Kasumi-1 (cell line): ENCODE measurements around the gene DEXI.
A peak's percentile ranks its signal among the peaks of the same experiment; 100 is the strongest.
"Not testable (repeated sequence)": the region's sequence is repeated elsewhere in the genome, so short reads cannot be mapped to it uniquely, and the experiment has no call there.

Source experiments
- DNase-seq, 2 experiments: peaks; one replicate each; lab custom pipeline; 2025; lab: John Stamatoyannopoulos, UW

Gene DEXI

GRCh38 chr16:10969615-10970014 lies 27.3 kb upstream of the DEXI start:
- no peak for DNase-seq

GRCh38 chr16:10968498-10968897 lies 26.2 kb upstream of the DEXI start:
- no peak for DNase-seq

GRCh38 chr16:10967986-10968385 lies 25.7 kb upstream of the DEXI start:
- DNase-seq: no peak

GRCh38 chr16:10966559-10966958 lies 24.3 kb upstream of the DEXI start:
- not testable (repeated sequence) for DNase-seq

DNA sequence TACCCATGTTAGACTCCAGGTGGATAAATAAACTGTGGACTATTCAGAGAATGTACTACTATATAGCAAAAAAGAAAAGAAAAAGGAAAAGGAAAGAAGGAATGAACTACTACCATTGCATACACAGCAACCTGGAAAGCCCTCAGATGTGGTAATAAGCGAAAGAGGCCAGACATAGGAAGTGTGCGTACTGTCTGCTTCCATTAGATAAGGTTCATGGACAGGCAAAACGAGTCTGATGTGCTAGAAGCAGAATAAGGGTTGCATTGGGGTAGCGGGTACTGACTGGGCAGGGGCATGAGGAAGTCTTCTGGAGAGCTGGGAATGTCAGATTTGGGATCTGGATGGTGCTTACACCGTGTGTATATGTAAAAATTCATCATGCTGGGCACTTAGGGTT lies 23.9 kb upstream of the DEXI start:
- no peak for DNase-seq

GRCh38 chr16:10965440-10966061 lies 23.3 kb upstream of the DEXI start:
- no peak for DNase-seq

GRCh38 chr16:10964891-10965326 lies 22.6 kb upstream of the DEXI start:
- DNase-seq: no peak

GRCh38 chr16:10964039-10964890 lies 22.0 kb upstream of the DEXI start:
- DNase-seq: peak; percentile 40 to 64

- no peak for DNase-seq
Measured at GRCh38 chr16:10961231-10961630, 19.0 kb upstream of the DEXI start.

GRCh38 chr16:10959161-10959560 lies 16.9 kb upstream of the DEXI start:
- DNase-seq: no peak

DNA sequence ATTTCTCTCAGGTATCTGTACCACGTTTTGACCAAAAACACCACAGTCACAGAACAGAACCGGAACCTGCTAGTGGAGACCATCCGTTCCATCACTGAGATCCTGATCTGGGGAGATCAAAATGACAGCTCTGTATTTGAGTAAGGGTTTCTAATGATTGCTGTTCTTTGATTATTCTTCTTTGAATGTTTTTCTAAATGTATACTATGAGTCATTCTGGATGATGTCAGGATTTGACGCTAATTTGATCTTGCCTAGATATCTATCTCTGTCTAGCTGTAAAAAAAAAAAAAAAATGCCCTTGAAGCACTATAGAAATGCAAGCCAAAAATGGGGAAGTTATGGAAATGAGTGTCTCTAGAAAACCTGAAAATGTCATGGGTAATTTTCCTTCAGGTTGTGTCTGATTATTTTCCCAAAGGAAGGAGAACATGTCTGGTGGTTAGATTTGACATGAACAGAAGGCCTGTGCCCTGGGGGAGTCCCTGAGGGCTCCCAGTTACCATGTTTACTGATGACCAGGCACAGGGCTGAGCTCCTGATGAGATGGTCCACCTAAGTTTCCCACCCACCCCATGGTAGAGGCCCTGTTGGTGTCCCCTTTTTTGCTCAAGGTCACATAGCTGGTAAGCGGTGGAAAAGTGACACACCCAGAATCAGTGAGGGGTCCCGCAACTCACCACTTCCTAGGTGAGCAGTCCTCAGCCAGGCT lies 15.7 kb upstream of the DEXI start:
- no peak for DNase-seq

DNA sequence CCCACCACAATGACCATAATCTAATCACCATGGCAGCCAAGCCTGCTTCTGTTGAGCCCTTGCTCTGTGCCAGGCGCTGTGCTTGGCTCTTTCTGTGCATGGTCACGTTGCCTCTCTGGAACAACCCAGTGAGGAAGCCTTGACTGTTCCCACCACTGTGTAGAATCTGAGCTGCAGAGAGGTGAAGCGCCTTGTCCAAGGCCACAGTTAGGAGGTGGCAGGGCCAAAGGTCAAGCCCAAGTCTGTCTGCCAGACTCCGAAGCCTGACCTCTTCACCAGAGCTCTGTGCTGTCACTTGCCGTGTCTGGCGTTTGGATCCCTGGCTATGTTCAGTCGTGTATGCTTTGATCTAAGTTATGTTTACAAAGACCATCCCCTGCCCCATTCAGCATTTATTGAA lies 12.6 kb upstream of the DEXI start:
- DNase-seq: no peak

- no peak for DNase-seq
Measured at GRCh38 chr16:10951026-10951425, 8.8 kb upstream of the DEXI start.

DNA sequence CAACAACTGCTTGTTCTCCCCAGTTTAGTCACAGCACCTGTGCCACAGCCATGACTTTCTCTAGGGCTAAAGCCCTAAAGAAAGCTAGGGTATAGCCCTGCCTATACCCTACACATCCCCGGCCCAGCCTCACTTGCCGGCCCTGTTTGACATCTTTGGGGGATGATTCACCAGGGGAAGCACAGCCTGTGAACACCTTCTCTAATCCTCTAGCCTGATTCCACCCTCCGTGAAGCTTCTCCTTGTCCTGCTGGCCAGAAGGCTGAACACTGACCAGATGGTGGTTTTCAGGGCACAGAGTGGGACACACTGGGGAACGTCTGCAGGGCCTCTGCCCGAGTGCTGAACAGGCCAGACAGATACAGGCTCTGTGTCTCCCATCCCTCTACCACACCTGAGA lies 8.1 kb upstream of the DEXI start:
- DNase-seq: no peak

DNA sequence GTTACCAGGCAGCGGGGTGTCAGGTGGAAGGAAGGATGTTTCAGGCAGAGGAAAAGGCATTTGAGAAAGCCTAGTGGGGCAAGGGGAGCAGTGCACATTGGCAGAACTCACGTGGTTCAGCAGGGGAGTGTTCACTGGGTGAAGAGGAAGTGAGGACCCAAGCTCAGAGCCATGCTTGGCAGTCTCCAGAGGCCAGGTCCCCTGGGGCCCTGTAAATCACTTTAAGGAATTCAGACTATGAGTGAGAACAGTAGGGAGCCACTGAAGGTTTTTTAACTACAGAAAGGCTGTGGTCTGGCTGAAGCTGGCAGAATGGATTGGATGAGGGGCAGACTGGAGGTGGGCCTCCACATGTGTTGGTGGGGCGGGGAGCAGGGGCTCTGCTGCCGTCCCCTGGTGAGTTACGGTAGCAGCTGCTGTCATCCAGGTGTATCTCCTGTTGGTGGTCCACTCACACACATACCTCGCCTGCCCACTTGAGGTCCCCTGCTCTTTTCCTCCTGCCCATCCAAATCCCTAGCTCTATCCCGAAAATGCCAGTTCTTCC lies 7.2 kb upstream of the DEXI start:
- DNase-seq: peak; percentile 62 to 72

GRCh38 chr16:10947211-10947787 lies 5.0 kb upstream of the DEXI start:
- no peak for DNase-seq

- no peak for DNase-seq
Measured at GRCh38 chr16:10946308-10946707, 4.0 kb upstream of the DEXI start.

DNA sequence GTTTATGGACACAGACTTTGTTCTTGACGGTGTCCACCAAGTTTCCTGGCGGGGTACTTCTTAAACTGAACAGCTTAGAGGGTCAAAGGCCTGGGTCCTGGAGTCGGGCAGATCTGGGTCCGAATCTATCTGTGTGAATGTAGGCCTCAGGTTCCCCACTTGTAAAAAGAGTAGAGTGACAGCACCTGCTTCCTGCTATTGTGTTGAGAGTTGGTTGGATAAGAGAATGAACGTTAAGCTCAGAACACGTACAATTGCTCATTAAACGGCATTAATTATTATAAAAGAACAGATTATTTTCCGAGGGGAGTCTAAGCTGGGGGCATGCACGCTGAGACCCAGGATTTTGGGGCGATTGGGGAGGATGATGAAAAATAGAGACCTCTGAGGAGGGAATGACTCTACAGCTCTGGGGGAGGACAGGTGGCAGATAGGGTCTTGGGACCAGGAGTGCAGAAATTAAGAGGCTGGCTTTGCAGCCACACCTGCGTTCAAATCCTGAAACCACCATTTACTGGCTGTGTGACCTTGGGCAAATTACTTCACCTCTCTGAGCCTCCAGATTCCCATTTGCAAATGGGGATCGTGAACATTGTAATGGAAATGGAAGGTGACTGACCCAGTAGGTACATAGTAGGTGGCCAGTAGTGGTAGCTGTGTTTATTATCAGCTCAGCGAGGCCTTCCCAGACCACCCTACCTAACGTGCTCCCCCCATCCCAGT lies 3.0 kb upstream of the DEXI start:
- no peak for DNase-seq

DNA sequence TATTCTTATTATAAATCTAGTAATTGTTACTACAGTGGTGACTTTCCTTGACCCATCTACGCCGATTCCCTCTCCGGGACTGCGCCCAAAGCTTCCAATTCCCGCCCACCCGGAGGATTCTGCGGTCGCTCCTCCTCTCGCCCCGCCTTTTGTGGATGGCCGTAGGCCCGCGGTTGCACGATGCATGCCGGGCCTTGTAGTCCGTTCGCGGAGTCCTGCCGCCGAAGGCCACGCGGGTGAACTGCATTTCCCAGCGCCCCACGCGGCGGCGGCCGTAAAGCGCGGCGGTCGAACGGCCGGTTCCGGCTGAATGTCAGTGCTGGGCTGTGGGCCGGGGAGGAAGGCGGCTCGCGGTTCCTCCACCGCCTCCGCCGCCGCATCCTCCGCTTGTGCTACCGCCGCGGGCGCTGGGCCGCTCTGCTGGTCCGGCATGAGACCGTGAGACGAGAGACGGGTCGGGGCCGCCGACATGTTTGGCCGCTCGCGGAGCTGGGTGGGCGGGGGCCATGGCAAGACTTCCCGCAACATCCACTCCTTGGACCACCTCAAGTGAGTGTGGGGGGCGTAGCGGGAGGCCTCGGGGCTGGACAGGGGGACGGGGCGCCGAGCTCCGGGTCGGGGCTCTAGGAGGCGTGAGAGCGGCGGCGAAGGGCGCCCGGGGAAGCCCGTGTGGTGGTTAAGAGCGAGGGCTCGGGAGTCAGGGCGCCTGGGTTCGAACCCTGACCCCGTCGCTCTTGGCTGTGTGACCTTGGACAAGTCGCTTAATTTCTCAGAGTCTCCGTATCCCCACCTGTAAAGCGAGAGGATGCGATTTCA lies 2.2 kb upstream of the DEXI start, which contains the start of gene CLEC16A:
Gene CLEC16A, plus strand, starts transcription at position 316 of the 816 bp plus-strand sequence. Its CDS starts 154 bp downstream, at position 470.
- DNase-seq: peak; percentile 66 to 73

- no peak for DNase-seq
Measured at GRCh38 chr16:10943064-10943353, 741 bp upstream of the DEXI start.

- DNase-seq: not testable (repeated sequence)
Measured at GRCh38 chr16:10941935-10942351, 325 bp downstream of the DEXI start.
